HL-60 (cell line): ENCODE data around the gene AFTPH.

ENCODE experiments used
- DNase-seq, 2 experiments: peaks; one replicate each; pipeline ENCODE4 v3.0.0-alpha.2; 2010 to 2020; ENCODE audit warnings: low read depth in 1 of 2, low spot score in 1 of 2
- H3K27ac ChIP-seq: fragments of 250-450 bp; sonication (Bioruptor Pico); replicated peaks from 2 replicates; pipeline ENCODE4 v1.5.1; 2020; ENCODE audit warnings: mild to moderate bottlenecking, moderate library complexity
- H3K27me3 ChIP-seq: fragments of 250-450 bp; sonication (Bioruptor Pico); 2 replicates; pipeline ENCODE4 v1.5.1; 2021; ENCODE audit warnings: mild to moderate bottlenecking, moderate library complexity; ENCODE audit not compliant: insufficient read depth, poor library complexity, severe bottlenecking
- H3K4me3 ChIP-seq: replicated peaks from 2 replicates; pipeline ENCODE4 v1.5.1; 2011; ENCODE audit warnings: mild to moderate bottlenecking, control low read depth, low read length; ENCODE audit not compliant: insufficient read depth
- GABPA ChIP-seq: IDR thresholded peaks from 2 replicates; pipeline ENCODE4 v1.6.1; 2012; ENCODE audit warnings: low read depth
- POLR2AphosphoS5 ChIP-seq: IDR thresholded peaks from 2 replicates; pipeline ENCODE4 v1.6.1; 2012; ENCODE audit warnings: low read depth
- SPI1 ChIP-seq: IDR thresholded peaks from 2 replicates; pipeline ENCODE4 v1.6.1; 2012; ENCODE audit warnings: low read depth, mild to moderate bottlenecking, borderline replicate concordance
- TF ChIP-seq, protein P1 (sequence below): IDR thresholded peaks from 2 replicates; pipeline ENCODE4 v1.6.1; 2012; ENCODE audit warnings: low read depth; ENCODE audit not compliant: insufficient replicate concordance
- TF ChIP-seq, protein P2 (sequence below): IDR thresholded peaks from one replicate; pipeline ENCODE4 v1.5.1; 2011; ENCODE audit warnings: low read length, control low read depth, inconsistent platforms; ENCODE audit not compliant: insufficient read depth

The AFTPH gene

GRCh38 chr2:64625299-64626145, 101.4 kb downstream of the AFTPH start:
- no peak for DNase-seq
- Histone ChIP-seq H3K27me3 (no peaks in the 10 kb centered on the region), H3K27ac (no peak overlapping the region), H3K4me3 (no peak overlapping the region)
- TF ChIP-seq SPI1 (peak; percentile 23; the same call in 1 of the 2 replicates), POLR2AphosphoS5 (no peak), GABPA (no peak)
- TF ChIP-seq, protein P1, sequence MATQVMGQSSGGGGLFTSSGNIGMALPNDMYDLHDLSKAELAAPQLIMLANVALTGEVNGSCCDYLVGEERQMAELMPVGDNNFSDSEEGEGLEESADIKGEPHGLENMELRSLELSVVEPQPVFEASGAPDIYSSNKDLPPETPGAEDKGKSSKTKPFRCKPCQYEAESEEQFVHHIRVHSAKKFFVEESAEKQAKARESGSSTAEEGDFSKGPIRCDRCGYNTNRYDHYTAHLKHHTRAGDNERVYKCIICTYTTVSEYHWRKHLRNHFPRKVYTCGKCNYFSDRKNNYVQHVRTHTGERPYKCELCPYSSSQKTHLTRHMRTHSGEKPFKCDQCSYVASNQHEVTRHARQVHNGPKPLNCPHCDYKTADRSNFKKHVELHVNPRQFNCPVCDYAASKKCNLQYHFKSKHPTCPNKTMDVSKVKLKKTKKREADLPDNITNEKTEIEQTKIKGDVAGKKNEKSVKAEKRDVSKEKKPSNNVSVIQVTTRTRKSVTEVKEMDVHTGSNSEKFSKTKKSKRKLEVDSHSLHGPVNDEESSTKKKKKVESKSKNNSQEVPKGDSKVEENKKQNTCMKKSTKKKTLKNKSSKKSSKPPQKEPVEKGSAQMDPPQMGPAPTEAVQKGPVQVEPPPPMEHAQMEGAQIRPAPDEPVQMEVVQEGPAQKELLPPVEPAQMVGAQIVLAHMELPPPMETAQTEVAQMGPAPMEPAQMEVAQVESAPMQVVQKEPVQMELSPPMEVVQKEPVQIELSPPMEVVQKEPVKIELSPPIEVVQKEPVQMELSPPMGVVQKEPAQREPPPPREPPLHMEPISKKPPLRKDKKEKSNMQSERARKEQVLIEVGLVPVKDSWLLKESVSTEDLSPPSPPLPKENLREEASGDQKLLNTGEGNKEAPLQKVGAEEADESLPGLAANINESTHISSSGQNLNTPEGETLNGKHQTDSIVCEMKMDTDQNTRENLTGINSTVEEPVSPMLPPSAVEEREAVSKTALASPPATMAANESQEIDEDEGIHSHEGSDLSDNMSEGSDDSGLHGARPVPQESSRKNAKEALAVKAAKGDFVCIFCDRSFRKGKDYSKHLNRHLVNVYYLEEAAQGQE = no peak
- TF ChIP-seq, protein P2, sequence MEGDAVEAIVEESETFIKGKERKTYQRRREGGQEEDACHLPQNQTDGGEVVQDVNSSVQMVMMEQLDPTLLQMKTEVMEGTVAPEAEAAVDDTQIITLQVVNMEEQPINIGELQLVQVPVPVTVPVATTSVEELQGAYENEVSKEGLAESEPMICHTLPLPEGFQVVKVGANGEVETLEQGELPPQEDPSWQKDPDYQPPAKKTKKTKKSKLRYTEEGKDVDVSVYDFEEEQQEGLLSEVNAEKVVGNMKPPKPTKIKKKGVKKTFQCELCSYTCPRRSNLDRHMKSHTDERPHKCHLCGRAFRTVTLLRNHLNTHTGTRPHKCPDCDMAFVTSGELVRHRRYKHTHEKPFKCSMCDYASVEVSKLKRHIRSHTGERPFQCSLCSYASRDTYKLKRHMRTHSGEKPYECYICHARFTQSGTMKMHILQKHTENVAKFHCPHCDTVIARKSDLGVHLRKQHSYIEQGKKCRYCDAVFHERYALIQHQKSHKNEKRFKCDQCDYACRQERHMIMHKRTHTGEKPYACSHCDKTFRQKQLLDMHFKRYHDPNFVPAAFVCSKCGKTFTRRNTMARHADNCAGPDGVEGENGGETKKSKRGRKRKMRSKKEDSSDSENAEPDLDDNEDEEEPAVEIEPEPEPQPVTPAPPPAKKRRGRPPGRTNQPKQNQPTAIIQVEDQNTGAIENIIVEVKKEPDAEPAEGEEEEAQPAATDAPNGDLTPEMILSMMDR = no peak

DNA sequence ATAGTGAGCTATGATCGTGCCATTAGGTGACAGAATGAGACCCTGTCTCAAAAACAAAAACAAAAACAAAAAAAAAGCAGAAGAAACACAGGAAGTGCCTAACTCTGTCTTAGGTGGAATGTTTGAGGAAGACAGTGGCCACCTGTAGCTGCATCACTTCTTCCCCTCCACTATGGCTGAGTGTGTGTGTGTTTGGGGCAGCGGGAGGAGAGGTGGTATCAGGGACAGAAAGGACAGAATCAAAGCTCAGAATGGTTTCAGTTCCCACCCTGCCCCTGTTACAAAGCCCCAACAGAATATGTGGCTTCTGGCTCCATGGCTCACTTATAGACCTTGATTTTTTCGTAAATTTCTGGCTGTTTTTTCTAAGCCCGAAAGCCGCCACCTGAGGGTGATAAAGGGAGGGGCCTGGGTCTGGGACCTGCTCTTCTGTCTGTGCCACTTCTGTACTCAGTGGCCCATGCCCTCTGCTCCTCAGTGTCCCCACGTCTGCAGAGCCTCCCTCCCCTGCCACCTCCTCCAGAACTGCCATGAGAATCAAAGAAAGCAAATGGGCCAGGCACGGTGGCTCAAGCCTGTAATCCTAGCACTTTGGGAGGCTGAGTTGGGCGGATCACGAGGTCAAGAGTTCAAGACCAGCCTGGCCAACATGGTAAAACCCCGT, 102.2 kb downstream of the AFTPH start:
- TF ChIP-seq, protein P2 = no peak
- TF ChIP-seq SPI1 = 0 out of 2 replicates have a peak, but pooled peaks have one; percentile 3
- Histone ChIP-seq H3K27me3 (no peaks in the 10 kb centered on the region), H3K4me3 (no peak overlapping the region), H3K27ac (no peak overlapping the region)
- DNase-seq = no peak

GRCh38 chr2:64626963-64627760, 103.0 kb downstream of the AFTPH start:
- H3K4me3 ChIP-seq = no peak overlapping the region
- no peak overlapping the region for H3K27ac ChIP-seq
- H3K27me3 ChIP-seq = no peaks in the 10 kb centered on the region
- no peak for DNase-seq
- TF ChIP-seq SPI1 = no peak
- TF ChIP-seq POLR2AphosphoS5 = no peak
- TF ChIP-seq, protein P2 = no peak
- TF ChIP-seq, protein P1 = no peak
- no peak for TF ChIP-seq GABPA
